ENCODE measurements around the gene DYNC1H1.

The DYNC1H1 gene

DNA sequence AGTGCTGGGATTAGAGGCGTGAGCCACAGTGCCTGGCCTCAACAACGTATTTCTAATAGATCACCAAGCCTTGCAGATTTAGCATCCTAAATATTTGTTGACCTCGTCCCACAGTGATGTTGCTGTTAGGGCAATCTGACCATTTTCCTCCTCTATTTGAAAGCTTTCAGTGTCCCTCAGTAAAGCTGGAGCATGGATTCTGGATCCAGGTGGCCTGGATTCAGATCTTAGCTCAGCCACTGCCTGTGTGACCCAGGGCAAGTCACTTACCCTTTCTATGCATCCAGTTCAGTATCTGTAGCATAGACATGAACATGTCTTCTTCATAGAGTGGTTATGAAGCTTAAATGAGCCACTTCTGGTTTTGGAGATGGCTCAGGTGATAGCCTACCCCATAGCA lies 126.3 kb downstream of the DYNC1H1 start:
- Histone ChIP-seq H3K9ac (ENCODE audit: low read length in 5 of 5) (no peak overlapping the region), H3K4me3 (ENCODE audit: low read depth in 1 of 5, low read length in 5 of 5) (no peak overlapping the region), H3K4me1 (ENCODE audit: control insufficient read depth in 5 of 5, insufficient read depth in 5 of 5, low read length in 5 of 5) (peaks cover 5 to 18% (median 17%) of the 10 kb centered on the region in 5 donors), H3K27ac (ENCODE audit: low read depth, low read length) (no peak overlapping the region), H3K36me3 (ENCODE audit: control insufficient read depth in 5 of 5, insufficient read depth in 5 of 5, low read length in 5 of 5) (peaks cover 0 to 3% (median 0%) of the 10 kb centered on the region in 5 donors), H3K9me3 (ENCODE audit: control insufficient read depth in 5 of 5, low read length in 5 of 5) (no peaks in the 10 kb centered on the region), H3K27me3 (ENCODE audit: control insufficient read depth in 5 of 5, insufficient read depth in 4 of 5, low read length in 5 of 5) (no peaks in the 10 kb centered on the region)

- Histone ChIP-seq H3K9ac (ENCODE audit: low read length in 5 of 5) (no peak overlapping the region), H3K27ac (ENCODE audit: low read depth, low read length) (no peak overlapping the region), H3K27me3 (ENCODE audit: control insufficient read depth in 5 of 5, insufficient read depth in 4 of 5, low read length in 5 of 5) (no peaks in the 10 kb centered on the region), H3K9me3 (ENCODE audit: control insufficient read depth in 5 of 5, low read length in 5 of 5) (no peaks in the 10 kb centered on the region), H3K4me3 (ENCODE audit: low read depth in 1 of 5, low read length in 5 of 5) (no peak overlapping the region), H3K4me1 (ENCODE audit: control insufficient read depth in 5 of 5, insufficient read depth in 5 of 5, low read length in 5 of 5) (peaks cover 7 to 18% (median 16%) of the 10 kb centered on the region in 5 donors), H3K36me3 (ENCODE audit: control insufficient read depth in 5 of 5, insufficient read depth in 5 of 5, low read length in 5 of 5) (peaks cover 0 to 3% (median 0%) of the 10 kb centered on the region in 5 donors)
Observed at GRCh38 chr14:102092806-102093205, 128.4 kb downstream of the DYNC1H1 start.

DNA sequence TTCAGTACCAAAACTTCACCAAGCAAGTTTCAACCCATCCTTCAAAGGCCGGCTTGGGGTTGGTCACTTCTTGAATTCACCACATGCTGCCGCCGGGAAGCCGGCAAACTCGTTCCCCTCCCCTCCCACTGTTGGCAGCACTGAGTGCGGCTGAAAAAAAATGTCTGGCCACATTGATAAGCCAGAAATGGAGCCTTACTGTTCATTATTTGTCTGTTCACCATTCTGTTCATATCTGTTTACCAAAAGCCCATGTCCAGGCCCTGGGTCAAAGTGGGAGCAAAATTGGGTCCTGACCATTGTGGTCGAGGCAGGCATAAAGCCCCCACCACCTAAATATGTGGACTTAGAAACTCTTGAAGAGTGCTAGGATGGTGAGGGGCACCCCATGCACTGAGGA lies 129.7 kb downstream of the DYNC1H1 start:
- no peak overlapping the region for H3K27ac ChIP-seq (ENCODE audit: low read depth, low read length)
- H3K36me3 ChIP-seq (ENCODE audit: control insufficient read depth in 5 of 5, insufficient read depth in 5 of 5, low read length in 5 of 5) = peaks cover 0 to 3% (median 0%) of the 10 kb centered on the region in 5 donors
- H3K9ac ChIP-seq (ENCODE audit: low read length in 5 of 5) = no peak overlapping the region
- peaks cover 2 to 7% (median 6%) of the 10 kb centered on the region in 5 donors for H3K4me1 ChIP-seq (ENCODE audit: control insufficient read depth in 5 of 5, insufficient read depth in 5 of 5, low read length in 5 of 5)
- H3K9me3 ChIP-seq (ENCODE audit: control insufficient read depth in 5 of 5, low read length in 5 of 5) = no peaks in the 10 kb centered on the region
- H3K27me3 ChIP-seq (ENCODE audit: control insufficient read depth in 5 of 5, insufficient read depth in 4 of 5, low read length in 5 of 5) = no peaks in the 10 kb centered on the region
- no peak overlapping the region for H3K4me3 ChIP-seq (ENCODE audit: low read depth in 1 of 5, low read length in 5 of 5)

DNA sequence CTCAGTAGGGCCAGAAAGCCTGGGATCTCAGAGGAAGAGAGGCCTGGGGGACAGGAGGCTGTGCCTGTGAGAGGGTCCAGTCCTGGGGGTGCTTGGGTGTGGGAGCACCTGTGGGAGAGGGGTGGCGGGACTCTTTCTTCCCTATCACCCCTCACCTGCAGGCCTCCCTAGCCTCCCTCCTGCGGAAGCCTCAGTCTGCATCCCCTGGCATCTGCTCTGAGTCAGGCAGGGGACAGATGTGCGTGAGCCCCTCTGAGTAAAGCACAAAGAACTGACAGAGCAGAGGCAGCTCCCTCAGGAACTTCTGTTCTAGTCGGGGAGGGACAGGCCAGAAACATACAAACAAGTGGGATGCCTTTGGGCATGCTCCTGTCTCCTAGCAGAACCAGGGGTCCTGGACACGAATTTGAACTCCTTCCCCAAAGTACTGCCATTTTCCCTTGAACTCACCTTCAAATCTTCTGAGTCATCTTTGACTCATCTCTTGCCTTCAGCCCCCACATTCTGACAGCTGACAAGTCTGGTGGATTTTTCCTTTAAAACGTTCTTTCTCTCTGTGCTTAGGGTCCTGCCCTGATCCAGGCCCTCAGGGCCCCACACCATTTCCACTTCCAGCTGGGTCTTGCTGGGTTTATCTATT lies 131.0 kb downstream of the DYNC1H1 start:
- Histone ChIP-seq H3K9ac (ENCODE audit: low read length in 5 of 5) (no peak overlapping the region), H3K27me3 (ENCODE audit: control insufficient read depth in 5 of 5, insufficient read depth in 4 of 5, low read length in 5 of 5) (no peaks in the 10 kb centered on the region), H3K9me3 (ENCODE audit: control insufficient read depth in 5 of 5, low read length in 5 of 5) (no peaks in the 10 kb centered on the region), H3K27ac (ENCODE audit: low read depth, low read length) (no peak overlapping the region), H3K4me3 (ENCODE audit: low read depth in 1 of 5, low read length in 5 of 5) (no peak overlapping the region), H3K36me3 (ENCODE audit: control insufficient read depth in 5 of 5, insufficient read depth in 5 of 5, low read length in 5 of 5) (peaks cover 0 to 3% (median 0%) of the 10 kb centered on the region in 5 donors), H3K4me1 (ENCODE audit: control insufficient read depth in 5 of 5, insufficient read depth in 5 of 5, low read length in 5 of 5) (peaks cover 2 to 7% (median 5%) of the 10 kb centered on the region in 5 donors)

DNA sequence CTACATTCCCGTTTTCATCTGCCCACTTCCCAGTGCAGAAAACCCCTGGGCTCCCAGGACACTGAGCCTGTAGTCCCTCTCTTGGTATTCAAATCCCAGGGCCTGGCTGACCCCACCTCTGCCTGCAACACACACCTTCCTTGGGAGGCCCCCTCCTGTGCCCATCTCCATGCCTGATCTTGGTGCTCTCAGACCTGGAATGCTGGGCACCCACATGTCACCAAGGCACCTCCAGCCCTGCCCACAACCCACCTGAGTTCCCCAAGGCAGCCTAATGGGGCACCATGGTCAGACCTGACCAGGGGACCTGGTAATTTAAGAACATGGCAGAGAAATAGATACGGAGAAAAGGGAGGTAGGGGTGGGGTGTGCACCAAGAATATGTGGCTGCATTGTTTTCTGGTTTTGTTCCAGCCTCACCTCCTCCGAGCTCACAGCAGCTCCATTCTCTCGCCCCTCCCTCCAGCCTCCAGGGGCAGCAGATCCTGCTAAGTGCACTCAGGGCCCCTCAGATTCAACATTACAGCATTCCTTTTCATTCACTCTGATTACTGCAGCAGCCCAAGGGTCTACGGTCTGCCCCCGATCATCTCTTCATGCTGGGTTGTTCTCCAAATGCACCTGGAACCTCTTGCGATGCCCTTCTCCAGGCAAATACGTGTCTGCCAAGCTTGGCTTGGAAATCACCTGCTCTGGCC lies 131.6 kb downstream of the DYNC1H1 start:
- no peaks in the 10 kb centered on the region for H3K27me3 ChIP-seq (ENCODE audit: control insufficient read depth in 5 of 5, insufficient read depth in 4 of 5, low read length in 5 of 5)
- H3K9me3 ChIP-seq (ENCODE audit: control insufficient read depth in 5 of 5, low read length in 5 of 5) = no peaks in the 10 kb centered on the region
- no peak overlapping the region for H3K4me3 ChIP-seq (ENCODE audit: low read depth in 1 of 5, low read length in 5 of 5)
- H3K27ac ChIP-seq (ENCODE audit: low read depth, low read length) = no peak overlapping the region
- H3K36me3 ChIP-seq (ENCODE audit: control insufficient read depth in 5 of 5, insufficient read depth in 5 of 5, low read length in 5 of 5) = peaks cover 0 to 3% (median 0%) of the 10 kb centered on the region in 5 donors
- peaks cover 2 to 7% (median 5%) of the 10 kb centered on the region in 5 donors for H3K4me1 ChIP-seq (ENCODE audit: control insufficient read depth in 5 of 5, insufficient read depth in 5 of 5, low read length in 5 of 5)
- peak overlapping the region in 1 of 5 donors; percentile 35 for H3K9ac ChIP-seq (ENCODE audit: low read length in 5 of 5)

GRCh38 chr14:102096569-102097188 lies 132.3 kb downstream of the DYNC1H1 start:
- Histone ChIP-seq H3K9me3 (ENCODE audit: control insufficient read depth in 5 of 5, low read length in 5 of 5) (no peaks in the 10 kb centered on the region), H3K4me3 (ENCODE audit: low read depth in 1 of 5, low read length in 5 of 5) (no peak overlapping the region), H3K27ac (ENCODE audit: low read depth, low read length) (no peak overlapping the region), H3K27me3 (ENCODE audit: control insufficient read depth in 5 of 5, insufficient read depth in 4 of 5, low read length in 5 of 5) (no peaks in the 10 kb centered on the region), H3K9ac (ENCODE audit: low read length in 5 of 5) (no peak overlapping the region), H3K36me3 (ENCODE audit: control insufficient read depth in 5 of 5, insufficient read depth in 5 of 5, low read length in 5 of 5) (peaks cover 0 to 7% (median 0%) of the 10 kb centered on the region in 5 donors), H3K4me1 (ENCODE audit: control insufficient read depth in 5 of 5, insufficient read depth in 5 of 5, low read length in 5 of 5) (peaks cover 2 to 7% (median 5%) of the 10 kb centered on the region in 5 donors)

DNA sequence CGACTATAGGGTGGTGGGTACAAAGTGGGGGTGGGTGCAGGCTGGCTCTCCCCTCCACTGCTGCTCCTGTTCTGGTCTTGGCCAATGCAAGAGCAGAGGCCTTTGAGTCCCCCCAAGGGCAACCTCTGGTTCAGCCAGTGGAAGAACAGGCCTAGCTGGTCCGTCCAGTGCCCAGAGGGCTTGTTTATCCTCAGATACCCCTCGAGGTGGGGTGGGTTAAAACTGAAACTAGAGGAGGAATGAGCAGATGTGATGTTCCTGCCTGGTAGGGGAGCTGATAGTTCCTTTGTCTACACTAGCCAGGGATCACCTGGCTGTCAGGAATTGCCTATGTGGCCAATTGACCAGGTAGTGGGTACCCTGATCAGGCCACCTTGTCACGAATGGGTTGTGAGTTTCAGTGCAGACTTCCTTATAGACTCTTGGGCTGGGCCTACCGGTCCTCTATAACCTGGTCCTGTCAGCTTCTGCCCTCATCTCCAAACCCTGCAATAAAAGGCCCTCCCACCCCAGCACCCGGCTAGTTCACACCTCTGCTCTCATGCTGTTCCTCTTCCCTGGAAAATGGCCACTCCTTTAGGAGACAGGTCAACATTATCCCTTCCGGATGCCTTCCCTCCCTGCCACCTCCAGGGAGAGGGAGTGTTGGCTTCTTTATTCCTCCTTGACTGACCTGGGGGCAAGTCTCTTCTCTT lies 133.2 kb downstream of the DYNC1H1 start:
- no peaks in the 10 kb centered on the region for H3K27me3 ChIP-seq (ENCODE audit: control insufficient read depth in 5 of 5, insufficient read depth in 4 of 5, low read length in 5 of 5)
- H3K27ac ChIP-seq (ENCODE audit: low read depth, low read length) = no peak overlapping the region
- H3K4me3 ChIP-seq (ENCODE audit: low read depth in 1 of 5, low read length in 5 of 5) = no peak overlapping the region
- H3K9ac ChIP-seq (ENCODE audit: low read length in 5 of 5) = no peak overlapping the region
- H3K4me1 ChIP-seq (ENCODE audit: control insufficient read depth in 5 of 5, insufficient read depth in 5 of 5, low read length in 5 of 5) = peaks cover 2 to 7% (median 5%) of the 10 kb centered on the region in 5 donors
- H3K36me3 ChIP-seq (ENCODE audit: control insufficient read depth in 5 of 5, insufficient read depth in 5 of 5, low read length in 5 of 5) = peaks cover 0 to 8% (median 0%) of the 10 kb centered on the region in 5 donors
- no peaks in the 10 kb centered on the region for H3K9me3 ChIP-seq (ENCODE audit: control insufficient read depth in 5 of 5, low read length in 5 of 5)

- Histone ChIP-seq H3K27me3 (ENCODE audit: control insufficient read depth in 5 of 5, insufficient read depth in 4 of 5, low read length in 5 of 5) (no peaks in the 10 kb centered on the region), H3K4me3 (ENCODE audit: low read depth in 1 of 5, low read length in 5 of 5) (no peak overlapping the region), H3K9ac (ENCODE audit: low read length in 5 of 5) (no peak overlapping the region), H3K9me3 (ENCODE audit: control insufficient read depth in 5 of 5, low read length in 5 of 5) (no peaks in the 10 kb centered on the region), H3K27ac (ENCODE audit: low read depth, low read length) (no peak overlapping the region), H3K4me1 (ENCODE audit: control insufficient read depth in 5 of 5, insufficient read depth in 5 of 5, low read length in 5 of 5) (no peaks in the 10 kb centered on the region), H3K36me3 (ENCODE audit: control insufficient read depth in 5 of 5, insufficient read depth in 5 of 5, low read length in 5 of 5) (peaks cover 0 to 5% (median 0%) of the 10 kb centered on the region in 5 donors)
Observed at GRCh38 chr14:102103062-102103695, 138.8 kb downstream of the DYNC1H1 start.

DNA sequence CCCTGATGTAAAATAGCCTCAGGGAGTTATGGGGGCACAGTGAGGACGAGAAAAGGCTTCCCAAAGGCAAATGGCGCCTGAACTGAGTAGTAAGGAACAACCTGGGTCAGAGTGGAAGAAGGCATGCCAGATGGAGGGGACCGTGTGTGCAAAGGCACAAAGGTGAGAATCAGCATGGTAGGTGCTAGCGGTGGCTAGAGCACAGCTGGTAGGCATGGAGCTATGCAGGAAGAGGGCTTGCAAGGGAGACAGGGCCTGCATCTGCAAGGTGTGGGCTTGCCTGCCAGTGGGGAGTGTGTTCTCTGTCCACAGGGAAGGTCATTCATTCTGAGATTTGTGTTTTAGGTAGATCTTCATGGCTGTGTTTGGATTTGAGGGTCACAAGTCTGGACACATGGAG lies 141.0 kb downstream of the DYNC1H1 start:
- H3K9ac ChIP-seq (ENCODE audit: low read length in 5 of 5) = no peak overlapping the region
- H3K4me1 ChIP-seq (ENCODE audit: control insufficient read depth in 5 of 5, insufficient read depth in 5 of 5, low read length in 5 of 5) = no peaks in the 10 kb centered on the region
- no peaks in the 10 kb centered on the region for H3K9me3 ChIP-seq (ENCODE audit: control insufficient read depth in 5 of 5, low read length in 5 of 5)
- peaks cover 0 to 5% (median 0%) of the 10 kb centered on the region in 5 donors for H3K36me3 ChIP-seq (ENCODE audit: control insufficient read depth in 5 of 5, insufficient read depth in 5 of 5, low read length in 5 of 5)
- no peaks in the 10 kb centered on the region for H3K27me3 ChIP-seq (ENCODE audit: control insufficient read depth in 5 of 5, insufficient read depth in 4 of 5, low read length in 5 of 5)
- no peak overlapping the region for H3K27ac ChIP-seq (ENCODE audit: low read depth, low read length)
- H3K4me3 ChIP-seq (ENCODE audit: low read depth in 1 of 5, low read length in 5 of 5) = no peak overlapping the region
